IMR-90 (cell line): ENCODE results near the gene CAMTA1. TPM values are rescaled to one million over a fixed set of nuclear protein-coding genes. Genes with fewer than 3 reads are reported as not detected.

Source experiments
- ATAC-seq: fragments of 200-7000 bp; cut with Tn5 transposase; 2 replicates; pipeline ENCODE4 v1.9.1; 2020; ENCODE audit warnings: low read depth, mild to moderate bottlenecking, moderate library complexity
- BruUV-seq: library from RNA; stranded (reverse); fragments of 400-500 nt; replicated peaks from 2 replicates; lab custom pipeline; 2021; lab: Mats Ljungman, UMichigan
- CTCF ChIA-PET: fragments of 300-600 bp; formaldehyde crosslinking; extraction: SDS; loops from one replicate; lab custom pipeline; 2021; ENCODE audit warnings: antibody characterized with exemption; lab: Yijun Ruan, JAX
- POLR2A ChIA-PET: fragments of 300-600 bp; sonication (Branson Sonifier 250); formaldehyde crosslinking; loops from one replicate; lab custom pipeline; 2022; ENCODE audit warnings: antibody characterized with exemption; ENCODE audit not compliant: unreplicated experiment; lab: Charles Lee
- DNase-seq: peaks from one replicate; pipeline ENCODE4 v3.0.0; 2013
- H2AFZ ChIP-seq: replicated peaks from 2 replicates; pipeline ENCODE3; 2013; ENCODE audit warnings: low read length, mild to moderate bottlenecking; ENCODE audit not compliant: poor library complexity
- H2AK5ac ChIP-seq: 2 replicates; pipeline ENCODE4 v1.6.1; 2013; ENCODE audit warnings: low read depth, low read length, inconsistent platforms
- H2AK9ac ChIP-seq: replicated peaks from 2 replicates; pipeline ENCODE3; 2013; ENCODE audit warnings: mild to moderate bottlenecking, low read depth, low read length, moderate library complexity; ENCODE audit not compliant: poor library complexity
- H2BK120ac ChIP-seq: 2 replicates; pipeline ENCODE4 v1.6.1; 2013; ENCODE audit warnings: low read depth, low read length, inconsistent platforms
- H2BK15ac ChIP-seq: 3 replicates; pipeline ENCODE4 v1.6.1; 2013; ENCODE audit warnings: low read depth, low read length, inconsistent platforms
- H2BK20ac ChIP-seq: 2 replicates; pipeline ENCODE4 v1.6.1; 2013; ENCODE audit warnings: low read depth, mild to moderate bottlenecking, inconsistent platforms, low read length, moderate library complexity
- H2BK5ac ChIP-seq: 2 replicates; pipeline ENCODE4 v1.6.1; 2013; ENCODE audit warnings: mild to moderate bottlenecking, low read depth, low read length, inconsistent platforms; ENCODE audit not compliant: poor library complexity, severe bottlenecking
- H3K14ac ChIP-seq: replicated peaks from 2 replicates; pipeline ENCODE4 v1.6.1; 2013; ENCODE audit warnings: low read depth, low read length, inconsistent platforms
- H3K18ac ChIP-seq: 2 replicates; pipeline ENCODE4 v1.6.1; 2013; ENCODE audit warnings: low read depth, low read length, control low read depth
- H3K23ac ChIP-seq: 2 replicates; pipeline ENCODE4 v1.6.1; 2013; ENCODE audit warnings: low read depth, low read length, inconsistent platforms
- H3K27ac ChIP-seq: 2 replicates; pipeline ENCODE4 v1.5.1; 2013; ENCODE audit warnings: mild to moderate bottlenecking, control low read depth, low read length; ENCODE audit not compliant: insufficient read depth
- H3K27me3 ChIP-seq: 2 replicates; pipeline ENCODE4 v1.6.1; 2013; ENCODE audit warnings: low read length; ENCODE audit not compliant: control insufficient read depth, insufficient read depth
- H3K36me3 ChIP-seq: 2 replicates; pipeline ENCODE4 v1.6.1; 2013; ENCODE audit warnings: low read length, mixed read lengths; ENCODE audit not compliant: control insufficient read depth, insufficient read depth
- H3K4ac ChIP-seq: 2 replicates; pipeline ENCODE4 v1.6.1; 2013; ENCODE audit warnings: low read depth, low read length, inconsistent platforms
- H3K4me1 ChIP-seq: 2 replicates; pipeline ENCODE4 v1.6.1; 2013; ENCODE audit warnings: low read length, mixed read lengths; ENCODE audit not compliant: control insufficient read depth, insufficient read depth
- H3K4me2 ChIP-seq: 2 replicates; pipeline ENCODE4 v1.6.1; 2013; ENCODE audit warnings: low read depth, mild to moderate bottlenecking, control low read depth, low read length, moderate library complexity
- H3K4me3 ChIP-seq: 2 replicates; pipeline ENCODE4 v1.5.1; 2013; ENCODE audit warnings: low read depth, mild to moderate bottlenecking, control low read depth, low read length, moderate library complexity; ENCODE audit not compliant: insufficient read depth
- H3K56ac ChIP-seq: 2 replicates; pipeline ENCODE4 v1.6.1; 2013; ENCODE audit warnings: low read length, inconsistent platforms; ENCODE audit not compliant: insufficient read depth; ENCODE audit errors: extremely low read depth
- H3K79me1 ChIP-seq, 2 experiments: 2 replicates each; pipeline ENCODE4 v1.6.1; 2013; ENCODE audit warnings: low read length in 2 of 2, inconsistent platforms in 1 of 2, low read depth in 1 of 2
- H3K9ac ChIP-seq: 2 replicates; pipeline ENCODE4 v1.6.1; 2013; ENCODE audit warnings: low read depth, low read length, control low read depth
- H3K9me1 ChIP-seq: 2 replicates; pipeline ENCODE4 v1.6.1; 2013; ENCODE audit warnings: low read length, inconsistent platforms; ENCODE audit not compliant: insufficient read depth
- H3K9me3 ChIP-seq: 2 replicates; pipeline ENCODE4 v1.6.1; 2013; ENCODE audit warnings: low read length; ENCODE audit not compliant: control insufficient read depth, insufficient read depth
- H4K20me1 ChIP-seq: 2 replicates; pipeline ENCODE4 v1.6.1; 2013; ENCODE audit warnings: low read length, inconsistent platforms; ENCODE audit not compliant: insufficient read depth
- H4K5ac ChIP-seq: 2 replicates; pipeline ENCODE4 v1.6.1; 2013; ENCODE audit warnings: mild to moderate bottlenecking, low read depth, low read length, control low read depth
- H4K8ac ChIP-seq, 2 experiments: 2 replicates each; pipeline ENCODE4 v1.6.1; 2013; ENCODE audit warnings: low read depth in 2 of 2, low read length in 2 of 2, control low read depth in 1 of 2, inconsistent platforms in 1 of 2
- H4K91ac ChIP-seq: 2 replicates; pipeline ENCODE4 v1.6.1; 2013; ENCODE audit warnings: low read depth, low read length, inconsistent platforms; ENCODE audit not compliant: insufficient read depth
- CHD1 ChIP-seq: IDR thresholded peaks from 2 replicates; pipeline ENCODE4 v1.6.1; 2012; ENCODE audit warnings: low read depth, low read length, improper control_type of control experiment
- MAFK ChIP-seq: IDR thresholded peaks from 2 replicates; pipeline ENCODE4 v1.6.1; 2012; ENCODE audit warnings: low read depth, low read length, improper control_type of control experiment
- MAZ ChIP-seq: IDR thresholded peaks from 2 replicates; pipeline ENCODE4 v1.6.1; 2012; ENCODE audit warnings: low read depth, mild to moderate bottlenecking, low read length, improper control_type of control experiment, moderate library complexity, borderline replicate concordance
- NFE2L2 ChIP-seq: fragments of 150-350 bp; IDR thresholded peaks from 2 replicates; pipeline ENCODE4 v1.6.1; 2016; ENCODE audit warnings: low read depth, mild to moderate bottlenecking, low read length
- RAD21 ChIP-seq: IDR thresholded peaks from 2 replicates; pipeline ENCODE4 v1.6.1; 2012; ENCODE audit warnings: low read length, improper control_type of control experiment
- RCOR1 ChIP-seq: IDR thresholded peaks from 2 replicates; pipeline ENCODE4 v1.6.1; 2012; ENCODE audit warnings: mild to moderate bottlenecking, low read length, improper control_type of control experiment; ENCODE audit not compliant: insufficient replicate concordance
- RFX5 ChIP-seq: IDR thresholded peaks from 2 replicates; pipeline ENCODE4 v1.8.0; 2012; ENCODE audit warnings: low read depth, mild to moderate bottlenecking, low read length, moderate library complexity
- WGBS, 2 experiments: methylation state at CpG; one replicate each; pipeline versions ENCODE4 v1.1.5 to v1.1.7; 2013; ENCODE audit warnings: missing lambda C conversion rate in 2 of 2; ENCODE audit not compliant: insufficient read length in 1 of 2; ENCODE audit errors: extremely low coverage in 2 of 2; 5-methylcytosine and 5-hydroxymethylcytosine counted together
- dilution Hi-C: fragments of 300-500 bp; cut with HindIII; formaldehyde crosslinking; loops from one replicate; pipeline ENCODE4 v1.14.3; 2018; ENCODE audit warnings: low sequenced_read_pairs; ENCODE audit not compliant: unreplicated experiment
- in situ Hi-C: fragments of 300-500 bp; cut with MboI; formaldehyde crosslinking; loops from 3 replicates; pipeline ENCODE4 v1.14.3; 2019; ENCODE audit warnings: low sequenced_read_pairs, inconsistent platforms, mixed read lengths
- intact Hi-C: fragments of 100-400 bp; cut with micrococcal nuclease; formaldehyde crosslinking; loops from 2 replicates; pipeline ENCODE4 v1.10.0; 2022
- polyA plus RNA-seq, 3 experiments: library from polyadenylated mRNA; depleted of rRNA; stranded (reverse); fragments of >200 nt; gene quantifications; 2 replicates each; pipeline ENCODE4 v1.2.3, GENCODE V29; 2012; ENCODE audit warnings: low replicate concordance in 1 of 3
- total RNA-seq: library from RNA; depleted of rRNA; stranded (reverse); fragments of >200 nt; gene quantifications from 2 replicates; pipeline ENCODE4 v1.2.3, GENCODE V29; 2012
- TF ChIP-seq, protein P1 (sequence below): fragments of 150-350 bp; IDR thresholded peaks from 2 replicates; pipeline ENCODE4 v1.6.1; 2017; ENCODE audit warnings: mild to moderate bottlenecking, antibody characterized with exemption, low read length, low read depth

The CAMTA1 gene
- total and polyA plus RNA-seq, 2 of the 4 experiments (the other 2 are of a cell fraction) = 35.5 to 74.3 TPM

DNA sequence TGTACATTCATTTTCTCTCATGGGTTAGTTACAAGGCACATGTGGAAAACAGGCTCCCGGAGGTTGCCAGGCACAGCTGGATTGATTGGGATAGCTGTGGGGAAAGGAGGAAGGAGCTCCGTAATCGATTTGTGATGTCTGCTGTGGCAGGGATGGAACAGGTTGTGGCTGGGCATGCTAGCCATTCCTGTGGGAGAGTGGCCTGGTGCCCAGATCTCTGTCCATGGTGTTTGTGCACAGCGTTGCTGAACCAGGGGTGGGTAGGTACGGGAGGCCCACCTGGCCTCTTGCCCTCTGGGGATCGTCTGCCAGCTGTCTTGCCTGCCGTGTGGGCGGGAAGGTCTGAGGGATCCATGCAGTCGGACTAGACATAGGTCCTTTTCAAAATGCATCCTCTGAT, 683.0 kb downstream of the CAMTA1 start:
- Histone ChIP-seq H3K9me1 (peaks cover 31% of the 10 kb centered on the region), H3K9ac (no peak overlapping the region), H2AK9ac (no peak overlapping the region), H2AFZ (no peak overlapping the region), H2BK120ac (no peak overlapping the region), H2BK20ac (no peak overlapping the region), H4K8ac (no peak overlapping the region), H4K20me1 (no peaks in the 10 kb centered on the region), H2BK15ac (no peak overlapping the region), H3K56ac (no peak overlapping the region), H3K4me3 (no peak overlapping the region), H3K9me3 (no peaks in the 10 kb centered on the region), H3K27ac (no peak overlapping the region), H4K5ac (no peak overlapping the region), H2AK5ac (no peak overlapping the region), H3K4me1 (peaks cover 28% of the 10 kb centered on the region), H3K23ac (no peak overlapping the region), H3K79me1 (0 out of 4 replicates have a peak, but pooled peaks cover 0 to 11% of the 10 kb centered on the region in 2 experiments), H3K14ac (no peak overlapping the region), H3K36me3 (no peaks in the 10 kb centered on the region), H4K91ac (no peak overlapping the region; the same call in 1 of the 2 replicates), H3K18ac (no peak overlapping the region), H3K4ac (no peak overlapping the region), H3K4me2 (no peak overlapping the region), H3K27me3 (no peaks in the 10 kb centered on the region), H2BK5ac (no peak overlapping the region)
- no TSS peak for BruUV-seq
- POLR2A ChIA-PET = no interaction called here
- 92% methylated on average over 4 of the region's 9 CpGs; no CpG with 5 or more reads in 1 of the 2 experiments for WGBS, 2 experiments
- CTCF ChIA-PET = no interaction called here
- ATAC-seq (no peak), DNase-seq (no peak)
- in situ Hi-C loops (no loop called here), dilution Hi-C loops (no loop called here), intact Hi-C loops (no loop called here)
- no peak for TF ChIP-seq RAD21
- no peak for TF ChIP-seq MAZ
- TF ChIP-seq, protein P1, sequence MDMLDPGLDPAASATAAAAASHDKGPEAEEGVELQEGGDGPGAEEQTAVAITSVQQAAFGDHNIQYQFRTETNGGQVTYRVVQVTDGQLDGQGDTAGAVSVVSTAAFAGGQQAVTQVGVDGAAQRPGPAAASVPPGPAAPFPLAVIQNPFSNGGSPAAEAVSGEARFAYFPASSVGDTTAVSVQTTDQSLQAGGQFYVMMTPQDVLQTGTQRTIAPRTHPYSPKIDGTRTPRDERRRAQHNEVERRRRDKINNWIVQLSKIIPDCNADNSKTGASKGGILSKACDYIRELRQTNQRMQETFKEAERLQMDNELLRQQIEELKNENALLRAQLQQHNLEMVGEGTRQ = no peak
- TF ChIP-seq MAFK = no peak
- TF ChIP-seq NFE2L2 = no peak
- no peak for TF ChIP-seq RCOR1
- no peak for TF ChIP-seq RFX5
- no peak for TF ChIP-seq CHD1
